ENCODE measurements around the gene PES1. TPM values are rescaled to one million over a fixed set of nuclear protein-coding genes. Genes with fewer than 3 reads are reported as not detected.
"Not testable (repeated sequence)": the region's sequence is repeated elsewhere in the genome, so short reads cannot be mapped to it uniquely, and the experiment has no call there.

The PES1 gene
- total RNA-seq, 1 experiment from 2014 or later, result 165 TPM

DNA sequence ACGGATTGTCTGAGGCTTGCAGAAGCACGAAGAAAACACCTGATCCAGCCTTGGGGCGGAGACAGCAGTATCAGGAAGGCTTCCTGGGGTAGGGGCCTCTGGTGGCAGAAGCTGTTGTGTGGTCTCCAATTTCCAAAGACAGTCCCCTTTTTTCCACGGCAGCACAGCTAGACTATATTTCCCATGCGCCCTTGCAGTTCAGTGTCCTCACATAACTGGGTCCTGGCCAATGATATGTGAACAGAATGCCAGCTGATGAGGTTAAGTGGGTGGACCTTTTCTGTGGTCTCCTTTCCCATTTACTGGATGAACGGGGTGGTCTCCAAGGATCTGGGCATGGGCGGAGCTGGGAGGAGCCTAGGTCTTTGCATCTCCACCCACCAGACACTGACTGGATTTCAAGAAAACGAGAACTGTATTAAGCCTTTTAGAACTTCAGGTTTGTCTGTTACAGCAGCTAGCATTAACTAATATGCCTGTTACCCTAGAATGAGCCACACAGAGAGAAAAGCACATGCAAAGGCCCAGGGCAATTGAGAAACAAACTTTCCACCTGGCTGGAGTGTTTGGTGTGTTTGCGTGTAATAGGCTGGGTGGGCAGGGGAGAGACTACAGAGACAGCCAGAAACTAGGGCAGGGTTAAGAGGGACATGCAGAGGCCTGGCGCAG lies 23.4 kb downstream of the PES1 start:
- no peaks in the 10 kb centered on the region for H3K36me3 ChIP-seq
- no peak overlapping the region for H3K4me3 ChIP-seq
- H3K9me3 ChIP-seq, result no peaks in the 10 kb centered on the region
- H3K27me3 ChIP-seq, result peaks cover 7% of the 10 kb centered on the region; the same call in 1 of the 2 replicates
- no peak for DNase-seq

DNA sequence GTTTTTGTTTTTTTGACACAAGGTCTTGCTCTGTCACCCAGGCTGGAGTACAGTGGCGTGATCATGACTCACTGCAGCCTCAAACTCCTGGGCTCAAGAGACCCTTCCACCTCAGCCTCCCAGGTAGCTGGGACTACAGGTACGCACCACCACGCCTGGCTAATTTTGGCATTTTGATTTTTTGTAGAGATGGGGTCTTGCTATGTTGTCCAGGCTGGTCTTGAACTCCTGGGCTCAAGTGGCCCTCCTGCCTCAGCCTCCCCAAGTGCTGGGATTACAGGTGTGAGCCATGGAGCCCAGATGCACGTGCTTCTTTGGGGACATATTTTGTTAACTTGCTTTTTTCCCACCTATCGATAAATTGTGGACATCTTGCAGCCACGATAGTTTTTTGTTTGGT lies 24.4 kb downstream of the PES1 start:
- not testable (repeated sequence) for H3K4me3 ChIP-seq, DNase-seq, H3K9me3 ChIP-seq, H3K27me3 ChIP-seq, H3K36me3 ChIP-seq

DNA sequence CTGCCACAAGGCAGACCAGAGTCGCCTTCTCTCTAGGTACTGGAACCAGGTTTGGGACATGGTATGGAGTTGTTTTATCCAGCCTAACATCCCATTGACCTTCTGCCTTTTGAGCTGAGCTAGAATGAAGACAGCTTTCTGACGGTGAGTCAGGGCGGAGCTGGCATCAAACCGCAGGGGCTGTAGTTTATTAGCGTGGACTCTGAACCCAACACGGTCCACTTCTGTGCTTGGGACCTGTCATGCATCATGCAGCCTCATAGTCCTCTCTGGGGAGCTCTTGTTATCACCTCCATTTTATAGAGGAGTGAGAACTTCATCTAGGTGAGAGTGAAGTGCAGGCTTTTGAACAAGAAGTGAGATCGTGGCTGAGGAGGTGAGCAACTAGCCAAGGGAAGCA lies 25.6 kb downstream of the PES1 start:
- Histone ChIP-seq H3K4me3 (no peak overlapping the region), H3K36me3 (no peaks in the 10 kb centered on the region), H3K27me3 (peaks cover 7% of the 10 kb centered on the region; the same call in 1 of the 2 replicates), H3K9me3 (no peaks in the 10 kb centered on the region)
- DNase-seq, result no peak

DNA sequence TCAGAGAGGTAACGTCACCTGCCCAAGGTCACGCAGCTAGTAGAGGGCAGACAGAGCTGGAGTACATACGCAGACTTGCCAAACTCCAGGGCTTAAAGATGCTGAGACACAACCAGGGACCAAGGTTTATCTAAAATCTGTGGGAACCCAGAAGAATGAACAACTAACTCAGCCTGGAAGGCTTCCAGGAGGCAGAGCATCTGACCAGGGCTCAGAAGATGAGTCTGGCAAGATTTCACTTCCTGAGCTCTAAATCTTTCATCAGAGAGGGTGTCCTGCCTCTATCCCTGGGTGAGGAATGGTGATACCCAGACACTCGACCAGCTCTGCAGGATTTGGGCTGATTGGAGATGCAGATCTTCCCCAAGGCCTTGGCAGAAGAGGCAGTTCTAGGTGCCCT lies 26.4 kb downstream of the PES1 start:
- Histone ChIP-seq H3K36me3 (no peaks in the 10 kb centered on the region), H3K9me3 (no peaks in the 10 kb centered on the region), H3K4me3 (no peak overlapping the region), H3K27me3 (peaks cover 7% of the 10 kb centered on the region; the same call in 1 of the 2 replicates)
- no peak for DNase-seq

DNA sequence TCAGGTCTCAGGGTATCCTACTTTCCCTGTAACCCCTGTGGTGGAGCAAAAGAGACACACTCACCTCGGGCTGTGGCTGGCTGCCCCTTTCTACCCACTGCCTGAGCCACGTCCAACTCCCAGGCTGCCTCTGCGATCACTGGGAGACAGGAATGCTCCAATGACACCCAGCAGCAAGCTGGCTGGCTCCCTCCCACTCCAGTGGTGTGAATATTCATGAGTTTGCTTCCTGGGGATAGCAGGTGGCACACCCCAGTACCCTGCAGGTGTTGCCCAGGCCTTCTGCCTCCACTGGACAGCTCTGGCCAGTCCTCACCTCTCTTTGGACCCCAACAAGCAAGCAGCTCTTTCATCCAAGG lies 27.0 kb downstream of the PES1 start:
- H3K4me3 ChIP-seq, result no peak overlapping the region
- DNase-seq, result no peak
- H3K9me3 ChIP-seq, result no peaks in the 10 kb centered on the region
- H3K36me3 ChIP-seq, result no peaks in the 10 kb centered on the region
- peaks cover 7% of the 10 kb centered on the region; the same call in 1 of the 2 replicates for H3K27me3 ChIP-seq

DNA sequence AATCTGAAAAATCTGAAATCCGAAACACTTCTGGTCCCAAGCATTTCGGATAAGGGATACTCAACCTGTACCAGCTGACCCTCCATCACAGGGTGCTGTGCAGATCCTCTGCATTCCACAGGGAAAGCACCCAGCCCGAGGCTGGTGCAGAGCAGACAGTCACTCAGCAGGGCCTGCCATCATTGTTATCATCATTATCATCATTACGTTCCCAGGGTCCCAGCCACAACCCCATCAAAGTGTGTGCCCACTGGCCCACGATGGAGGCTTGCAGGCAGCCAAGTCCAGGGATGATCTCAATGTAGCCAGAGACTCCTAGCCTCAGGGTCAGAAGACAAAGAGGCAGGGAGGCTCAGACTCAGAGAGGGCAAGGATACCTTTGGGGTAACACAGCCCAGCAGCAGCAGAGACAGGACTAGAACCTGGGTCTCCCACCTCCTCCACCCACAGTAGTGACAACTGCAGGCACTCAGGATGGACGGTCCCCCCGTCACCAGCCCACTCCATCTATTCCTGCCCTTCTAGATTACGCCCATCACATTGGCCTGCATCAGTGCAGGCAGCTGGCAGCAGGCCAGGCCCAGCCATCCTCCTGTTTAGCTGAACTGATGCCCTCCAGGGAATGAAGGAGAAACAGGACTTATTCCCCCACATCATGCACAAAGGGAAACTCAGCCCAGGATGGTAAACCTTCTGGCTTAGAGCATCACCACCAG lies 27.5 kb downstream of the PES1 start:
- Histone ChIP-seq H3K9me3 (no peaks in the 10 kb centered on the region), H3K36me3 (no peaks in the 10 kb centered on the region)

DNA sequence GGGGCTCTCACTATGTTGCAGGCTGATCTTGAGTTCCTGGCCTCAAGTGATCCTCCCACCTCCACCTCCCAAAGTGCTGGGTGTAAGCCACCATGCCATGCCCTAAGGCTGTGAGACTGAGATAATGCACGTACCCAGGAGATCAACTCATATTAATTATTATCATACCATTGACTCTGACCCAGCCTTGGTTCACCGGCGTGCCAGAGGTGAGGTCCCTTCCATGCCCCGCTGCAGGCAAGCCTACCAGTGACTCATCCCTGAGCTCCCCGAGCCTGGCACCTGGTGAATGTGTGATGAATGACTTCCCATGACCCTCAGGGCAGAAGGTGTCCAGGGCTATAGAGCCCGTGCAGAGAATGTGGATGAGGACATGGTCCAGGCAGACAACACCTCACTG lies 29.3 kb downstream of the PES1 start:
- H3K36me3 ChIP-seq, result no peaks in the 10 kb centered on the region
- H3K9me3 ChIP-seq, result no peaks in the 10 kb centered on the region
- DNase-seq, result no peak
- H3K27me3 ChIP-seq, result peaks cover 7% of the 10 kb centered on the region; the same call in 1 of the 2 replicates
- H3K4me3 ChIP-seq, result no peak overlapping the region

More for the DNA sequence above, 27.5 kb downstream of the PES1 start:
- H3K4me3 ChIP-seq, result no peak overlapping the region
- DNase-seq, result no peak
- H3K27me3 ChIP-seq, result peaks cover 7% of the 10 kb centered on the region; the same call in 1 of the 2 replicates

DNA sequence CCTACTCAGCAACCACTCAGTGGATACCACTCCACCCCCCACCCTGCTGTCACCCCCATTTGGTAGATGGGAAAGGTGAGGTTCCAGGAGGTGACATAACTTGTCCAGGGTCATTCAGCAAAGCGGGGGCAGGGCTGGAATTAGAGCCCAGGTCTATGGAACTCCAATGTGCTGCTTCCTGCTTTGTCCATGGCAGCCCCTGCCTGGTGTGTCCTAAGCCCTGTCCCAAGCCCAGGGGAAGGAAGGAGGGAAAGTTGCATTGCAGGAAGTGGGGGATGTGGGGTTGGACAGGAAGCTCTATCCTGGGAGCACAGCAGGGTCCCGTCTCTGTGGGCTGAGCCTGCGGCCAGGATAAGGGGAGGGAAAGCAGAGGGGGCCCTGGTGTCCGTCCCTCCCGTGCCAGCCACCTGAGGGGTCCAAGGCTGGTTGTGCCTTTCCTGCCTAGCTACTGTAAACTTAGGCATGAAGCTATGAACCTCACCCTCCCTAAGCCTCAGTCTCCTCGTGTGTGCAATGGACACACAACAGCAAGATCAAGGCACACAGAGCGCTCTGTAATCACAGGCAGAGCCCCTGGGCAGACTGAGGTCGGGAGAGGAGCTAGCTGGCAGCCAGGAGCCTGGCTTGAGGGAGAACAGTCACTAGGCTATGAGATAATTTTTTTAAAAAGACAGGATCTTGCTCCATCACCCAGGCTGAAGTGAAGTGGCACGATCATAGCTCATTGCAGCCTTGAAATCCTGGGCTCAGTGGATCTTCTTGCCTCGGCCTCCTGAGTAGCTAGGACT lies 30.1 kb downstream of the PES1 start:
- no peaks in the 10 kb centered on the region for H3K9me3 ChIP-seq
- H3K27me3 ChIP-seq, result peaks cover 3% of the 10 kb centered on the region; the same call in 1 of the 2 replicates
- H3K4me3 ChIP-seq, result no peak overlapping the region
- no peak for DNase-seq
- no peaks in the 10 kb centered on the region for H3K36me3 ChIP-seq

DNA sequence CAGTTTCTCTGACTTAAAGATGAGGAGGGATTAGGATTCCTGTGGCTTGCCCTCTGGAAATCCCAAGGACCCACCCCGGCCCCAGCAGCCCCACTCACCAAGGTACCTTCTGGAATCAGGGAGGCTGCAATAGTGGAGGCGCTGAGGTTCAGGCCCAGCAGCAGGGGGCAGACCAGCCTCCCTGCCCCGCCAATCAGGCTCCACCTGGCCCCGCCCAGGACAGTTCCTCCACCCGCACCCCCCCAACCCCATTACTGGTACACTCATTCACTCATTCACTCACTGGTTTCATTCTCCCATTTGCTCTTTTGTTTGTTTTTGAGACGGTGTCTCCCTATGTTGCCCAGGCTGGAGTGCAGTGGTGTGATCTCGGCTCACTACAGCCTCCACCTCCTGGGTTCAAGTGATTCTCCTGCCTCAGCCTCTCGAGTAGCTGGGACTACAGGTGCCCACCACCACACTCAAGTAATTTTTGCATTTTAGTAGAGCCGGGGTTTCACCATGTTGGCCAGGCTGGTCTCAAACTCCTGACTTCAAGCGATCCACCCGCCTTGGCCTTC lies 31.0 kb downstream of the PES1 start:
- not testable (repeated sequence) for H3K36me3 ChIP-seq, H3K27me3 ChIP-seq, H3K9me3 ChIP-seq, H3K4me3 ChIP-seq
- peak; percentile 38 for DNase-seq

DNA sequence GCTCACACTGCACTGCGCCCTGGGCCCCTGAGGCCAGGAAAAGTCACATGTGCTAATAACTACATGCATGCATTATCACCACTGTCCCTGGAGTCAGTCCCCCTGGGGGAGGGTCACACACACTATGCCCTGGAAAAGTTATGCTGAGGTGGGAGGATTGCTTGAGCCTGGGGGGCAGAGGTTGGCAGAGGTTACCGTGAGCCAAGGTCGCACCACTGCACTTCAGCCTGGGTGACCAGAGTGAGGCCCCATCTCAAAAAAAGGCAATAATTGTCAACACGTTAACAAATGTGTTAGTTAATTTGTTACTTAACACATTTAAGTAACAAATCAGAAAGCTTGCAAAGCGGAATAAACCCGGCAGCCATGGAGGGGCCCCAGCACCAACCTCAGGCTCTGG lies 31.8 kb downstream of the PES1 start:
- Histone ChIP-seq H3K27me3 (no peaks in the 10 kb centered on the region), H3K9me3 (no peaks in the 10 kb centered on the region), H3K4me3 (no peak overlapping the region), H3K36me3 (no peaks in the 10 kb centered on the region)
- no peak for DNase-seq

DNA sequence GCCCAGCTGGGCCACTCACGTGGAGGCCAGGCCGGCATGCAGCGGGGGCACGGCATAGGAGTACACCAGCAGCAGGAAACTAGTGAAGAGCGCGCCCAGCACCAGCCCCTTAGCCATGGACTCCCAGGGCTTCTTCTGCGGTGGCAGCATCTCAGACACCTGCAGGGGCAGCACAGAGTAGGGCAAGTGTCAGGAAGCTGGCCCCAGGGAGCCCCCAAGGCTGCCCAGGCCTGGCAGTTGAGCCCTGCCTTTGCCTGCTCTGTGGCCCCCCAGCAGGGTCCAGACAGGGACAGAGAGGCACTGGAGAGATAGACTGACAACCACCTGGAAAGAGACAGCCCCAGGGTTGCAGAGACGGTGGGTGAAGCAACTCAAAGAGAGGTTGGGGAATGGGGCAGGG lies 34.5 kb downstream of the PES1 start:
- H3K36me3 ChIP-seq, result no peaks in the 10 kb centered on the region
- no peak for DNase-seq
- H3K9me3 ChIP-seq, result no peaks in the 10 kb centered on the region
- H3K4me3 ChIP-seq, result no peak overlapping the region
- H3K27me3 ChIP-seq, result no peaks in the 10 kb centered on the region

DNA sequence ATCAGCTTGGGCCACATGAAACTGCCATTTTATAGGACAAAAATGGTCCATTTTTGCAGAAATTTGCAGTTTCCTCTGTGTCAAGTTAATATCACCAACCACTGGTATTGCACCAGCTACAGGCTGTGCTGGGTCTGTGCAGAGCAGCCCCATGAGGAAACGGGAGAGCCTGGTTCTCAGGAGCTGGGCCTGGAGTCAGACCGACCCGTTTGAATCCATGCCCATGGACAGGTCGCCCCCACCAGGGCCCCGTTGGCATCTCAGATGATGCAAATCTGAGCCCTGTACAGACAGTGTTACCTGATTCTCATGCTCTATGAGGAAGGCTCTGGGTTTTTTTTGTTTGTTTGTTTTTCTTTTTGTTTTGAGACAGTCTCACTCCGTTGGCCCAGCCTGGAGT lies 35.3 kb downstream of the PES1 start:
- Histone ChIP-seq H3K36me3 (no peaks in the 10 kb centered on the region), H3K4me3 (no peak overlapping the region), H3K27me3 (no peaks in the 10 kb centered on the region), H3K9me3 (no peaks in the 10 kb centered on the region)
- no peak for DNase-seq

DNA sequence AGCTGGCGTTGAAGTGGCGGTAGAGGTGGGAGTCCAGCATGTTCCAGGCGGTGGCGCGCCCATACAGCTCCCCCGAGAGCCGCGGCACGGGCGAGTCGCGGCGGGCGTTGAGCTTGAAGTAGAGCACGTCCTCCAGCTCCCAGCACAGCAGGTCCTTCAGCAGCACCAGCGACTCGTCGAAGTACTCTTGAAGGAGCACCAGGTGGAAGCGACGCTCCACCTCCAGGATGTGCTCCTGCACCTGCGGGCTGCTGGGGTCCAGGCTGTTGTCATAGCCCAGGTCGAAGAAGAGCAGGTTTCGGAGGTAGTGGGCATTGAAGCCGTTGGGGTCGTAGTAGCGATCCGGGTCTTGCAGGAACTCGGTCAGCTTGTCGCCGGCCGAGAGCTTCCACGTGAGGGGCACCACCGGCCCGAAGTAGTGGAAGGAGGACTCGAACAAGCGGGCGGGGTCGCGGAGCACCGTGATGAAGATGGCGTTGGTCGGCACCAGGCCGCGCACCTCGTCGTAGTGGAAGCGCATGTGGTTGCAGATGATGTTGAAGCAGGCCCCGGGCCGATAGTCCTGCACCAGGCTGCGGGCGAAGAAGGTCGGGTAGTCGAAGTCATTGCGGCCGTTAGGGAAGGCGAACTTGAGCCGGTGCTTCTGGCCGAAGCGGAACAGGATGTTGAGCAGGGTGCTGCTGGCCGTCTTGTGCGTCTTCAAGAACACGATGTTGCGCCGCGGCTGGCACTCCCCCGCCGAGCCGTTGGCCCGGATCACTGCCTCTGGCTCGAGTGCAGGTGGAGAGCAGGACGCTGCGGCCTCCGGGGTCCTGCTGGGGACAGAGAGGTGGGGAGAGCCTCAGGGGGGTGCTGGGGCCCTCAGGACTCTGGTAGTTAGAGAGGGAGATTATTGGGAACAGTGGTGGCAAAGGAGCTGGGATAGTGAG lies 36.2 kb downstream of the PES1 start:
- no peak overlapping the region for H3K4me3 ChIP-seq
- H3K36me3 ChIP-seq, result no peaks in the 10 kb centered on the region
- no peaks in the 10 kb centered on the region for H3K27me3 ChIP-seq
- no peaks in the 10 kb centered on the region for H3K9me3 ChIP-seq
- no peak for DNase-seq

DNA sequence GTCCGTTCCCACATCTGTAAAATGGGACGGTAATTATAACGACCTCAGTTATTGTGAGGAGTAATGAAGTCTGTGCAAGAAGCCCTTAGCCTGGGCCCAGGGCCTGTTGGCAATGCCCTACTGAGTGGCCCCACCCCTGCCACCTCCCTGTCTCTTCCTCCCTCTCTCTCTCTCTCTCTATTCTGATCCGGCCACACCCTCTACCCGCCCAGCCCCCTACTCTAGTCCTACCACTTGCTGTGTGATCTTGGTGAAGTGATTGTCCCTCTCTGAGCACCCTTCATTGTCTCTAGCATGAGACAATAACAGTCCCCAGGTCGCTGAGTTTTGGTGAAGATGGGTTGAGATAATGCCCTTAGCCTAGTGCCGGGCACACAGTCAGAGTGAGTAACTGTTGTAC lies 37.7 kb downstream of the PES1 start:
- Histone ChIP-seq H3K4me3 (no peak overlapping the region), H3K27me3 (no peaks in the 10 kb centered on the region), H3K36me3 (no peaks in the 10 kb centered on the region), H3K9me3 (no peaks in the 10 kb centered on the region)
- DNase-seq, result no peak

DNA sequence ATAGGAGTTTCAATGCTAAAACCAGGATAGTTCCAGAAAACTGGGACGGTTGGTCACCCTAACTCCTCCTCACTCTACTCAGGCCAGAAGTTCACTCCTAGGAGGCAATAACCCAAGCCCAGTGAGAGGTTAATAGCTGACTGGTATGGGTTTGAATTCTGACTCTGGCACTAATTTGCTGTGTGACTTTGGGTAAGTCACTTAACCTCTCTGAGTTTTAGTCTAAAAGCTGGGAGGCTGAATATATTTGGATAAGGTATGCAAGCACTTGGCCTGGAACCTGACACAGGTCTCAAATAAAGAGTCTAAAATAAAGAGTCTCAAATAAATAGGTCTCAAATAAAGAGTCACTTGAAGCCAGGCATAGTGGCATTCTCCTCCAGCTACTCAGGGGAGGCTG lies 39.0 kb downstream of the PES1 start:
- H3K4me3 ChIP-seq, result no peak overlapping the region
- no peaks in the 10 kb centered on the region for H3K9me3 ChIP-seq
- DNase-seq, result no peak
- H3K27me3 ChIP-seq, result no peaks in the 10 kb centered on the region
- H3K36me3 ChIP-seq, result no peaks in the 10 kb centered on the region

DNA sequence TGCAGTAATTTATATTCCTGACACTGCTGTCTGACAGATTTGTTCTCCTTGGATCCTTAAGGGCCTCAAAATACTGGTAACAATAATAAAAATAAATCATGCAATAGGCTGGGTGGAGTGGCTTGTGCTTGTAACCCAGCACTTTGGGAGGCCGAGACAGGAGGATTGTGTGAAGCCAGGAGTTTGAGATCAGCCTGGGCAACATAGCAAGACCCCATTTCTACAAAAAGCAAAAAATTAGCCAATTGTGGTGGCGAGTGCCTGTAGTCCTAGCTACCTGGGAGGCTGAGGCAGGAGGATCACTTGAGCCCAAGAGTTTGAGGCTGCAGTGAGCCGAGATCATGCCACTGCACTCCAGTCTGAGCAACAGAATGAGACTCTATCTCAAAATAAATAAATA lies 39.9 kb downstream of the PES1 start:
- DNase-seq, H3K36me3 ChIP-seq, H3K4me3 ChIP-seq, H3K27me3 ChIP-seq, H3K9me3 ChIP-seq: not testable (repeated sequence)
